Osteocyte (in vitro differentiated cells): ENCODE data around the gene KRT7. TPM values are rescaled to one million over a fixed set of nuclear protein-coding genes. Genes with fewer than 3 reads are reported as not detected.
"Not testable (repeated sequence)": the region's sequence is repeated elsewhere in the genome, so short reads cannot be mapped to it uniquely, and the experiment has no call there.

Experiments
- DNase-seq: peaks from one replicate; pipeline ENCODE4 v3.0.0; 2021; ENCODE audit warnings: mixed read lengths; ENCODE audit not compliant: unreplicated experiment; ENCODE audit errors: extremely low spot score
- H3K27ac Mint-ChIP-seq: one replicate; pipeline ENCODE4 v1.8.0; 2021; ENCODE audit warnings: mild to moderate bottlenecking, mixed read lengths; ENCODE audit not compliant: unreplicated experiment
- H3K27me3 Mint-ChIP-seq: one replicate; pipeline ENCODE4 v1.8.0; 2021; ENCODE audit warnings: mixed read lengths; ENCODE audit not compliant: unreplicated experiment
- H3K36me3 Mint-ChIP-seq: one replicate; pipeline ENCODE4 v1.8.0; 2021; ENCODE audit warnings: mixed read lengths; ENCODE audit not compliant: unreplicated experiment
- H3K4me1 Mint-ChIP-seq: one replicate; pipeline ENCODE4 v1.8.0; 2021; ENCODE audit warnings: mixed read lengths; ENCODE audit not compliant: unreplicated experiment
- H3K4me3 Mint-ChIP-seq: one replicate; pipeline ENCODE4 v1.8.0; 2021; ENCODE audit warnings: mild to moderate bottlenecking, moderate library complexity, mixed read lengths; ENCODE audit not compliant: unreplicated experiment
- H3K9me3 Mint-ChIP-seq: one replicate; pipeline ENCODE4 v1.8.0; 2021; ENCODE audit warnings: mixed read lengths; ENCODE audit not compliant: unreplicated experiment
- CTCF ChIP-seq: fragments of 200-600 bp; sonication (generic); IDR thresholded peaks from 2 replicates; pipeline ENCODE4 v1.5.0; 2021; ENCODE audit warnings: antibody characterized with exemption, mild to moderate bottlenecking, moderate library complexity
- total RNA-seq: library from RNA; stranded (reverse); gene quantifications from 2 replicates; pipeline ENCODE4 v1.2.1, GENCODE V29; 2021

KRT7 gene
- total RNA-seq, 1 donor from 2014 or later = 168 TPM

- DNase-seq = no peak
- Mint-ChIP-seq H3K27me3 (no peaks in the 10 kb centered on the region), H3K27ac (no peak overlapping the region), H3K9me3 (no peaks in the 10 kb centered on the region), H3K4me3 (no peak overlapping the region), H3K4me1 (peaks cover 55% of the 10 kb centered on the region), H3K36me3 (no peaks in the 10 kb centered on the region)
- TF ChIP-seq CTCF = no peak
These were observed 6.0 kb downstream of the KRT7 start for GRCh38 chr12:52238916-52239646.

- H3K4me1 Mint-ChIP-seq = peaks cover 55% of the 10 kb centered on the region
- H3K27ac Mint-ChIP-seq = no peak overlapping the region
- H3K9me3 Mint-ChIP-seq = no peaks in the 10 kb centered on the region
- H3K27me3 Mint-ChIP-seq = no peaks in the 10 kb centered on the region
- no peak overlapping the region for H3K4me3 Mint-ChIP-seq
- TF ChIP-seq CTCF = no peak
- no peak for DNase-seq
- H3K36me3 Mint-ChIP-seq = no peaks in the 10 kb centered on the region
These were observed 6.7 kb downstream of the KRT7 start for GRCh38 chr12:52239767-52240166.

- H3K27ac Mint-ChIP-seq, H3K4me3 Mint-ChIP-seq, H3K36me3 Mint-ChIP-seq, DNase-seq, H3K9me3 Mint-ChIP-seq, H3K27me3 Mint-ChIP-seq: not testable (repeated sequence)
- peaks cover 55% of the 10 kb centered on the region for H3K4me1 Mint-ChIP-seq
These were observed 7.2 kb downstream of the KRT7 start for GRCh38 chr12:52240247-52240646.

GRCh38 chr12:52241205-52241842, 8.3 kb downstream of the KRT7 start:
- peaks cover 61% of the 10 kb centered on the region for H3K4me1 Mint-ChIP-seq
- TF ChIP-seq CTCF = no peak
- H3K9me3 Mint-ChIP-seq = no peaks in the 10 kb centered on the region
- no peak overlapping the region for H3K27ac Mint-ChIP-seq
- no peaks in the 10 kb centered on the region for H3K36me3 Mint-ChIP-seq
- no peaks in the 10 kb centered on the region for H3K27me3 Mint-ChIP-seq
- H3K4me3 Mint-ChIP-seq = no peak overlapping the region
- no peak for DNase-seq

- Mint-ChIP-seq H3K27me3 (no peaks in the 10 kb centered on the region), H3K9me3 (no peaks in the 10 kb centered on the region), H3K4me3 (no peak overlapping the region), H3K27ac (no peak overlapping the region), H3K4me1 (peaks cover 68% of the 10 kb centered on the region), H3K36me3 (no peaks in the 10 kb centered on the region)
- TF ChIP-seq CTCF = no peak
- no peak for DNase-seq
These were observed 9.6 kb downstream of the KRT7 start for GRCh38 chr12:52242442-52243258.
